ENCODE measurements around the gene TM9SF1.

TM9SF1 gene

DNA sequence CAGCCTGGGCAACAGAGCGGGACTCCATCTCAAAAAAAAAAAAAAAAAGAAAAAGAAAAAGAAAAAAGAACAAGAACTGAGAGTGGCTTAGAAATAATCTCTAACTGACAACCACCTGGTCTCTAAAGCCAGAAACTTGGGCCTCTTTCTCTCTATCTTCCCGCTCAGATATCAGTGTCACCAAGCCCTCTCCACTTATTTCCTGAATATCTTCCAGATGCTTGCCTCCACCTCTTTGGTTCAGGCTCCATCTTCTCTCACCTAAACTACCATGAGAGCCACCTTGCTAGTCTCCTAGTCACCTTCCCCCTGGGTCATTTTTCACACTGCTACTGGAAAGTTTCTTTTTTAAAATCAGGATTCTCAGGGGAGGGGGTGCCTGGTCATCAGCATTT, 1.8 kb upstream of the TM9SF1 start:
- TF ChIP-seq, protein P1, sequence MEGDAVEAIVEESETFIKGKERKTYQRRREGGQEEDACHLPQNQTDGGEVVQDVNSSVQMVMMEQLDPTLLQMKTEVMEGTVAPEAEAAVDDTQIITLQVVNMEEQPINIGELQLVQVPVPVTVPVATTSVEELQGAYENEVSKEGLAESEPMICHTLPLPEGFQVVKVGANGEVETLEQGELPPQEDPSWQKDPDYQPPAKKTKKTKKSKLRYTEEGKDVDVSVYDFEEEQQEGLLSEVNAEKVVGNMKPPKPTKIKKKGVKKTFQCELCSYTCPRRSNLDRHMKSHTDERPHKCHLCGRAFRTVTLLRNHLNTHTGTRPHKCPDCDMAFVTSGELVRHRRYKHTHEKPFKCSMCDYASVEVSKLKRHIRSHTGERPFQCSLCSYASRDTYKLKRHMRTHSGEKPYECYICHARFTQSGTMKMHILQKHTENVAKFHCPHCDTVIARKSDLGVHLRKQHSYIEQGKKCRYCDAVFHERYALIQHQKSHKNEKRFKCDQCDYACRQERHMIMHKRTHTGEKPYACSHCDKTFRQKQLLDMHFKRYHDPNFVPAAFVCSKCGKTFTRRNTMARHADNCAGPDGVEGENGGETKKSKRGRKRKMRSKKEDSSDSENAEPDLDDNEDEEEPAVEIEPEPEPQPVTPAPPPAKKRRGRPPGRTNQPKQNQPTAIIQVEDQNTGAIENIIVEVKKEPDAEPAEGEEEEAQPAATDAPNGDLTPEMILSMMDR (conservative IDR thresholded peaks at IDR 0.05; ENCODE audit: low read length) = no peak
- no peak overlapping the region; the same call in 1 of the 2 replicates for H3K4me3 ChIP-seq (ENCODE audit: low read length)
- no peak for DNase-seq (ENCODE audit: low read depth)

DNA sequence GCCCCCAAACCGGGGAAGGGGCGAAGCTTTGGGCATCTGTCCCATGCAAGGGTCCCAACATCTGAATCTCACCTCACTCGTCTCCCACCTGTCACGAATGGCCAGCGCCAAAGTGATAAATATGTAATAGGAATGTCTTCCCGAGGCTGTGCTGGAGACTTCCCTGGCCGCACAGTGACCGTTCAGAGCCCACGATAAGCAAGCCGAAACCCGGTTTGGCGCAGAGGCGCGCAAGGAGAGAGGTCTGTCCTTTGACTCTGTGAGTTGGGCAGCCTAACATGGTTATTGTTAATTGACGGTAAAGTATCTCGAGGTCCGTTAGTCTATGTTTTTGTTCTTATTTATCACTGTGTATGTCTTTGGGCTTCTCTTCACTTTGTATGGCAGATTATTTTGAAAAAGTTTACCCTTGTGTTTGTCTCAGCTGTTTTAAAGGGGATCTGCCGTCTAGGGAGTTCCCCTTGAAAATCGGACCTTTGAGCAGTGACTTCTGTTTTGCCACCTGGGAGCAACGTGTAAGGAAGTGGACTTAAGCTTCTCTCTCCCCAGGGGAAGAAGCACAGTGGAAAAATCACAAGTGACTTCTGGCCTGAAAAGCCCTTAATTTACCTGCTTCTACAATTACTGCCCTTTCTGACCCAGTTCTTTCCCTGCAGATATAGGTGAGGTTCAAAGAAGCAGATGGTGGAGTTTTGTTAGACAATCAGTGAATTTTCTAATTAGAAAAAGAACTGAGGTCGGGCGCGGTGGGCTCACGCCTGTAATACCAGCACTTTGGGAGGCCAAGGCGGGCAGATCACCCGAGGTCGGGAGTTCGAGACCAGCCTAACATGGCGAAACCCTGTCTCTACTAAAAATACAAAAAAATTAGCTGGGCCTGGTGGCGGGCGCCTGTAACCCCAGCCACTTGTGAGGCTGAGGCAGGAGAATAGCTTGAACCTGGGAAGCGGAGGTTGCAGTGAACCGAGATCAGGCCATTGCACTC, 1.1 kb upstream of the TM9SF1 start:
- DNase-seq (ENCODE audit: low read depth) = peak; percentile 17
- peak overlapping the region; percentile 93 for H3K4me3 ChIP-seq (ENCODE audit: low read length)
- TF ChIP-seq, protein P1 (conservative IDR thresholded peaks at IDR 0.05; ENCODE audit: low read length) = no peak

DNA sequence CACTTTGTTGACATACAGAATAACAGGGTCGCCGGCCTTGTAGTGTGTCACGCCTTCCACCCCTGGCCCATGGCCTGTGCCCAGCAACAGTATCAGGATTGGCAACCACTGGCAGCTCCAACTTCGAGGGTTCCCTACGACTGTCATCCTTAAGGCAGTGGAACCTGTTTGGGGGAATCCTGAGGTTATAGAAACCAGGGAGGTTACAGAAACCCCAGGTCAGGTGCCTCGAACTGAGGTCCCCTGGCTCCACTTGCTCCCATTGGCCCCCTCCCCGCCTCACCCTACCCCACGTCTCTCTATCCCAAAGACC, 412 bp downstream of the TM9SF1 start:
- TF ChIP-seq, protein P1 (conservative IDR thresholded peaks at IDR 0.05; ENCODE audit: low read length) = no peak
- DNase-seq (ENCODE audit: low read depth) = no peak
- H3K4me3 ChIP-seq (ENCODE audit: low read length) = peak overlapping the region; percentile 93

DNA sequence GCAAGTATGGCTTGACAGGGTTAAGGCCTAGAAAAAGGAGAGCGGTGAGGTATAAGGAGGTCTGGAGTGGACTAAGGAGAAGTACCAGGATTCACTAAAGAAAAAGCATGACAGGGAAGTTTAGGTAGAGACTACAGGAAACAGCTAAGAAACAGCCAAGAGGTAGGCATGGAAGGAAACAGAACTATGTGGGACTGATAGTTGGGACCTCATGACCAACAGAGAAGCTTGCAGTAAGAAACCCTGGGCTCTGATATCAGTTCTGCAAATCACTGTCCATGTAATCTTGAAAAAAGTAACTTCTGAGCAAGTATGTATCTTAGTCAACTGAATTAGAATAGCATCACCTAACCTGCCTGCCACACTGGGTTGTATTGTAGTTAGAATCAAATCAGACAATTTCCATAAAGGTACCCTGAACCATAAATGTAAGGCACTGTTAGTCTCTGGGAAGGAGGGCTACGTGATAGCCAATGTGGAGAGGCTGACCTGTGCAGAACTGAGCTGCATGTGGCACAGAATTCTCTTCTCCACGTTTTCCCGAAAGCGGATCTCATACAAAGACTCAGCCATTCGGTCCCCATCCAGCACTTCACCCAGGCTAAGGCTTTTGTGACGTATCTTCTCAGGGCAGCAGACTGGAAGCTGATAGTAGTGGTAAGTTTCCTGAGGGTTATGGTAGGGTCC, 912 bp downstream of the TM9SF1 start:
- H3K4me3 ChIP-seq (ENCODE audit: low read length) = peak overlapping the region; percentile 93
- DNase-seq (ENCODE audit: low read depth) = no peak
- TF ChIP-seq, protein P1 (conservative IDR thresholded peaks at IDR 0.05; ENCODE audit: low read length) = no peak

DNA sequence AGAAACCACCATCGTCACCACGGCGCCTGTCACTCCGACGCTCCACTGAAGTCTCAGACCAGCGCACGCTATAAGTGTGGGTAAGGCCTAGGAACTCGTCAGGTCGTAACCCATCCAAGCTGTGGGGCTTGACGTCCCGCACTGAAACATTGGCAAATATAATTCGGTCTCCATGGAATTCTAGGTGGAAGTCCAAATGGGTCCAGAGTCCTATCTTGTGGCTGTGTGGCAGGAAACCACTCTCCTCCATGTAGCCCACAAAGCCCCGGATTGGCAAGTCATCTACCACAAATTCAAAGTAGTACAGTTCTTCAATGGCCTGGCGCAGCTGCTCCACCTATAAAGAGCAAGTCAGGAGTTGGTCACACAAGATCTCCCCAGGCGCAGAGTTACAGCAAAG, 2.3 kb downstream of the TM9SF1 start:
- no peak overlapping the region for H3K4me3 ChIP-seq (ENCODE audit: low read length)
- no peak for DNase-seq (ENCODE audit: low read depth)
- TF ChIP-seq, protein P1 (conservative IDR thresholded peaks at IDR 0.05; ENCODE audit: low read length) = no peak

DNA sequence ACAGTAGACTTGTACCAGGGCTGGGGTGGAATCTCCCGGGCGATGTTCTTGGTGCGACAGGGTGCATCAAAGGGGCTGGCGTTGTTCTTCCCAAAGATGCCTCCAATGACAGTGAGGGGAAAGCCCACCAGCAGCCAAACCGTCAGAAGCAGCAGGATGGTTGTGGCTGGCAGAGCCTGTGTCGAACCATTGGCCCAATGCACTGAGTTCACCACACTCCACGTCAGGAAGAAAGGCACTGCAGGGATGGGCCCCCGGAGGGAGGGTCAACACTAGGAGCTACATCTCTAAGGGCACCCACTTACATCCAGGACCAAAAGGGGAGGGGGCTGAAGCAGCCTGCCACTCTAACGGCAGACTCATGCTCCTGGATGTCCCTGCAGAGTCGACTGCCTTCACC, 4.8 kb downstream of the TM9SF1 start:
- no peak for DNase-seq (ENCODE audit: low read depth)
- H3K4me3 ChIP-seq (ENCODE audit: low read length) = no peak overlapping the region
- TF ChIP-seq, protein P1 (conservative IDR thresholded peaks at IDR 0.05; ENCODE audit: low read length) = no peak
